HG03442 (cell line): ENCODE measurements around the gene SMAD3.

Experiments used
- ATAC-seq: cut with Tn5 transposase; IDR thresholded peaks from one replicate; pipeline ENCODE4 v1.9.1; 2021; ENCODE audit warnings: mild to moderate bottlenecking, moderate library complexity; ENCODE audit not compliant: unreplicated experiment

SMAD3 gene

DNA sequence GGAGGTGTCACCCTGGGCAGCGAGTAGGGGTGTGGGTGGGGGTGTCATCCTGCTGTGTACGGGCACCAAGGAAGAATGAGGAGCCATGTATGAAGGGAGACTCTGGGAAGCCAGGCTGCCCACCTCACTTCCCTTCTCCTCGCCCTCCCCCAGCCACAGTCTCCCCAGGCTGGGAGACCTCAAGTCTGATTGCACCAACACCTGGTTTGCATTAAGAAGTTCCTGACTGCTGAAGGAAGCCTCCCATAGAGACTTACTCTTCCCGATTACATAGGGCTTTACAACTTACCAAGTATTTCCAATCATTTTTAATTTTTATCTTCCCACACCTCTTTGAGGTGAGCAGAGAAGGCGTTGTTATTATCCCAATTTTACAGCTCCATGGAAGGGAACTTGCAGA lies 29.5 kb upstream of the SMAD3 start:
- no peak for ATAC-seq

DNA sequence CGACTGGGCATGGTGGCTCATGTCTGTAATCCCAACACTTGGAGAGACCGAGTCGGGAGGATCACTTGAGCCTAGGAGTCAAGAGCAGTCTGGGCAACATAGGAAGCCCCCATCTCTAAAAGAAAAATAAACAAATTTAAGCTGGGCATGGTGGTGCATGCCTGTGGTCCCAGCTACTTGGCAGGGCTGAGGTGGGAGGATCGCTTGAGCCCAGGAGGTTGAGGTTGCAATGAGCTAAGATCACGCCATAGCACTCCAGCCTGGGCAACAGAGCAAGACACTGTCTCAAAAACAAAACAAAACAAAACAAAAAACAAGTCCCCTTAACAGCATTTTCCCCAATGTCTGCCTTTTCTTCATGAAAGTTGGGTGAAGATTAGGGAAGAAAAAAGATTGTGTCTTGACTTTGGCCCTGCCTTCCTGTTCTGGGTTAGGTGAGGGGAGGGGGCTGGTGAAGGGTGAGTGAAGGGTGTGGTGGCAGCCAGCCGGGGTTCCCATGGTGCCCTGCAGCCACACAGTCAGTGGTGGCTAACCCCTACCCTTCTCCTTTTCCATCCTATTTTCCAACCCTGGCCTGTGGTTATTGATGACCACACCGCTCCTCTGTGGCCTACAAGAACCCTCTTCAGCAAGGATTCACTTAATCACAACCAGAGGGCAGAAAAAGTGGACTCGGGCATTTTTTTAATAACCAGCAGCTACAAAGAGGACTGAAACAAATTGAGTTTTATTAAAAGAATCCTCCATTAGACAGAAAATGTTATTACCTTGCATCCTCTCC lies 28.4 kb upstream of the SMAD3 start:
- no peak for ATAC-seq

DNA sequence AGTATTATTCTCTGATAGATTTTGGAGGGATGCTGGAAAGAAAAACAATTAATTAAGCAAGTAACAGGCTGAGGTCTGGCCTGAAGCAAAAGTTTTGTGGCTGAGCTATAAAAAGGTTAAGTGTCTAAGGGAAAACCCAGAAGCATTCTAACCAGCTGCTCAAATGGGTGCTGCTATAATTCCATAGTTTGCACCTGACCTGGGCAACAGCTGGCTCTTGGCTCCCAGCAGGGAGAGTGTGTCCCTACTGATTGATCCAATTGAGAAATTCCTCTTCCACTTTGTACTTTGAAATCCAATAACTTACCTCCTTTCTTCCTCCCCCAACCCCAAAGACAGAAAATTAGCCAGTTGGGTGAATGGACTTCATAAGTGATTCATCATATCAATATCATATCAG lies 27.7 kb upstream of the SMAD3 start:
- ATAC-seq, result no peak

DNA sequence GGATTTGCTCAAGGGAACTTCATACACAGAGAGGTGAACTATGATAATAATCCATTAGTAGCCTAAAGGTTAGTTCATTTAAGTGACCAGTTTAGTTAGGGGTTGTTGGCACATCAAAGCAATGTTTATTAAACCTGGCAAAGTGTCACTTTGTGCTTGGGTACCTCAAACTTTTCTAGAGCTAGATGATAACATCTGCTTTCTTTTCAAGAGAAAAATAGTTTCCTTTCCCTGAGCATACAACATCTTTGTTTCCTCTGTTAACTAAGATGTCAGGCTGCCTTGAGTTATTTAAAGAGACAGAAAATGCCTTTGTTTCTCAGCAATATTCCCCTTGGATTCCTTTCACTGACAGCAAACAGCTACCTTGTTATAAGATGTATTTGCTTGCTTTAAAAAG lies 26.7 kb upstream of the SMAD3 start:
- ATAC-seq, result no peak

DNA sequence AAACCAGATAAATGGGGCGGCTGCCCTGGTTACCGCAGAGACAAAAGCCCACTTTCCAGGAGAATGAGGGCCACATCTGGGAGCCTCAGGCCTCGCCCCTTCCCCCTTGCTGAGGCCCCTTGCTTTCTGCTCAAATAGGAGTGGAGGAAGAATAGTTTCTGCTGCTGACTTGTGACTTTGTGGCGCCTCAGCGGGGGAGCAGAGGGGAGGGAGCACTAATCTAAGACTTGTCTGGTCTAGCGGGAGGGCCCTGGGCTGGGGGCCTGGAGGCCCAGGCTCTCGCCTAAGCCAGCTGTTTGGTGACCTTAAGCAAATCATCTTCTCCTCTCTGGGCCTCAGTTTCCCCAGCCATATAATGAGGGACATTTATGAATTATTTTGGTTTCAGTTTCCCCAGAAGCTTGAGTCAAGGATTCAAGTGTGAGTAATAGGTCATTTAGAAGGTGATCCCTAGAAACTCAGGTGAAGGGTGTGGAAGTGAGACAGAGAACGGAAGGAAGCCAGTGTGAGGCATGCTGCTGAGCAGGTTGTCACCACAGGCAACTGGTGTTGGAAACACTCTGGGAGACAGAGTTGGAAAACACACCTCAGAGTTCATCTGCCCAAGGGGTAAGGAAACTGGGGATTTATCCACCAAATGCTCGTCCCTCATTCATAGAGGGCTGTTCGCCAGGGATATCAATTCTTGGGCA lies 25.9 kb upstream of the SMAD3 start:
- no peak for ATAC-seq

DNA sequence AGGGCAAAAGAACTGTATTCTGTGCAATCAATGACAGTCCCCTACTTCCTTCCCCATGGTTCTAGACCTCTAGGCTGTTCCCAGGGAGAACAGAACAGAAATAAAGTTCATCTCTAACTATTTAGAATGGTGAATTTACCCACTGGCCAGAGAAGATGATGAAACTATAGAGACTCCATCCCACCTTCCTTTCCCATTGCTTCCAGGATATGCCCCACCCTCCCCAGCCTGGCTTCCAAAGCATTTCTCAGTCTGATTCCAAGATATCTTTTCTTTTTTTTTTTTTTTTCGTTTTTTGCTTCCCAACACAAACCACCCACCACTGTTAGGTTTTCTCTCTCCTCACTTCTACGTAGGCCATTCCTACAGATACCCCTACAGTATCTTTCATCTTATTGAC lies 25.1 kb upstream of the SMAD3 start:
- no peak for ATAC-seq

DNA sequence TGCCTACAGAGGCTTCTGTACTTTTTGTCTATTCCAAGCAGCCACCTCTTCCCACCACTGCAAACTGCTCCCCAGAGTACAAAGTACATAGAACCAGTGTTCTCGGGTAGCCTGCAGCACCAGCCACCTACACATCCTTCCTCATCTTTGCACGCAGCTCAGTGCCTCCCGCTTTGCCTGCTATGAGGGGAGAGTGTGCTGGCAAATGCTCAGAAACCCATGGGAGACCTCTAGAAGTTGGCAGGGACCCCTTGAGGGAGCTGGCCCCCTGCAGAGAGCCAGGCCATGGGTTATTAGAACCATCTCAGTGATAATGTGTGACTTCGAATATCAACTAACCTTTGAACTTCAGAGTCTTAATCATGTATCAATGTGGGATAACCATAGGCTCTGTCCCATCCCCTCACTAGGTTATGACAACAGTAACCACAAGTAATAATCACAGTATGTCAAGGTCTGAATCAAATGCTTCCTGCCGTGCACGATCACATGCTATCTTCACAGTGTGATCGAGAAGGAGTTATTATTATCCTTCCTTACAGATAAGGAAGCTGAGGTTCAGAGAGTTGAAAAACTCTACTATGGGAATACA lies 22.8 kb upstream of the SMAD3 start:
- ATAC-seq, result no peak

DNA sequence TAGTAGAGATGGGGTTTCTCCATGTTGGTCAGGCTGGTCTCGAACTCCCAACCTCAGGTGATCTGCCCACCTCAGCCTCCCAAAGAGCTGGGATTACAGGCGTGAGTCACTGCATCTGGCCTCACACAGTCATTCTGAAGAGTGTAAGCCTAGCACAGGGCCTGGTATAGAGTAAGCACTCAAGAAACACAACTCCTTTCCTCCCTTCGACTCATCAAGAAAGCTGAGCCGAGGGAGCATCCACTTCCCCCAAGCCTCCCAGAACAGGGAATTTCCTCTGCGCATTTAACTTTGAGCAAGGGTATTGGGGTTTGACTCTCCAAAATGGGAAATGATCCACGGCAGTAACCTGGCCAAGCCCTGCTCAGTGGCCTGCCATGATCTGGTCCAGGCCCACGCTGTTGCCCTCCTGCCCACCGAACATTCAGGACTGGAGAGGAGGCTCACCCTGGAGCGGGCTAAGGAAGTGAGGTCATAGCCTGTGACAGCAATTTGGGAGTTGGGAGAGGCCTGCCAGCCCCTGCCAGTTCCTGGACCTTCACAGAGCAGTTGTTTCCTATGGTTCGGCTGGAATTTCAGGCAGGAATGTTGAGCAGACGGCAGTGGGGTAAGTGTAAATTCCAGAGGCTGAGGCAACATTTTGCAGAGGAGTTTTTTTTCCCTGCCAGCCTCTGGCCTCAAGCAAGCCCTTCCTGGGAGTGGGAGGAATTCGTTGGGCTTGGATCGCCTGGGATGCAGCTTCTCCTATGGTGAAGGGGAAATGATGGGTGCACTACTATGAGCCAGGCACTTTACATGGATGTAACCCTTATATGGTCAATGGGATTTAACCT lies 21.2 kb upstream of the SMAD3 start:
- no peak for ATAC-seq

DNA sequence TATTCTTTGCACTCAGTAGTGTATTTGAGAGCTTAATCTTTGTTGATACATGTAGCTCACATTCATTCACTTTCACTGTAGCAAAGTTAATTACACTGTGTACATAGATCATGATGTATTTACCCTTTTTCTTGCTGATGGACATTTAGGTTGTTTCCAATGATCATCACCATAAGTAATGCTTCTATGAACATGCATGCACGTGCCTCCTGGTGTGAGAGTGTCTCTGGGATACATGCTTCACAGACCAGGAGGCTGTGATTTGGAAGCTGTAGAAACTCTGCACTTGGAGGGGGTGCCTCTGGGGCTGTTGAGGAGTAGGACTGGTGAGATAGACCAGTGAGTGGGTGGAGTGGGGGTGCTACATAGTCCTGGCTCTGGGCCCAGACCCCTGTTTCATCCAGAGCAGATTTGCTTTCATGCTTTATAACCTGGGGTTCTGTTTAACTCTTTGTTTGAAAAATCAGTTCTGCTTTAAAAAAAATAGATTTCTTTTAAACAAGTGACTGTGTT lies 18.2 kb upstream of the SMAD3 start:
- no peak for ATAC-seq

DNA sequence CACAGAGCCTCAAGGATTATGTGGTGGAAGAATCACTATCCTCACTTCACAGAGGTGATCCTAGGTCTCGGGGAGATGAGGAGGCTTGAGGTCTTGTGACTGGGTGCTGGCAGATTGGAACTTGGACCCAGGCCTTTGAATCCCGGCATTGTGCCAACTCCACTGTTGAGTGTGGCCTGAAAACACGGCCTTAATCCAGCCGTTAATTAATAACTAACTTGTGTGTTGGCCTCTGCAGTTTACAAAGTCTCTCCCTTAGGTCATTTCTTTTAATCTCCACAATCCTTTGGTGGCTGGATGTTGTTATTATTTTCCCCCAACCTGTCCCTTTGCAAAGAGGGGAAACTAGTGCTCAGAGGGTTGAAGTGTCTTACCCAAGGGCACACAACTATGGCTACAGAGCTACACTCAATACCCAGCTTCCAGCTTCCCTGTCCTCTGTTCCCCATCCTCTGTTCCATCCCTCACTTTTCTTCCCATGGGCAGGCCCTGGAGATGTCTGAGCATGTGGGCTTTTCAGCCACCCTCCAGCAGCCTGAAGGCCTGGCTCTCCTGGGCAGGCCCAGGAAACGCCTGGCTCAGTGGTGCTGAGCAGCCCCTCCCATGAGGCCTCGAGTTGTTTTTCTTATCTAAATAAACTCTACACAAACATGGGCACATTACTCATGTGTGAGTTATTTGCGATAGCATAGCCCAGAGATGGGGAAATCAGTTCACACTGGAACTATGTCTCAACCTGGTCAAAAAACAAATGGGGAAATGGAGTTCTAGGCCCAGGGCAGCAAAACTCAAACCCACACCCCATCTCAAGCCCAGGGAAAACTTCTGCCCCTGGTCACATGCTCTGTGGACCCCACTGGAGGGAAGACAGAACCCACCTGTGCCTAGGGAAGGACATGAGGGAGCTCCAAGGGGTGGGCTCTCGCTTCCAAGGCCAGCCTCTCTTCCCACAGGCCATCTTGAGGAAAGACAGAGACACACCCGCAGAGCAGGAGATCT lies 16.8 kb upstream of the SMAD3 start:
- ATAC-seq, result no peak

DNA sequence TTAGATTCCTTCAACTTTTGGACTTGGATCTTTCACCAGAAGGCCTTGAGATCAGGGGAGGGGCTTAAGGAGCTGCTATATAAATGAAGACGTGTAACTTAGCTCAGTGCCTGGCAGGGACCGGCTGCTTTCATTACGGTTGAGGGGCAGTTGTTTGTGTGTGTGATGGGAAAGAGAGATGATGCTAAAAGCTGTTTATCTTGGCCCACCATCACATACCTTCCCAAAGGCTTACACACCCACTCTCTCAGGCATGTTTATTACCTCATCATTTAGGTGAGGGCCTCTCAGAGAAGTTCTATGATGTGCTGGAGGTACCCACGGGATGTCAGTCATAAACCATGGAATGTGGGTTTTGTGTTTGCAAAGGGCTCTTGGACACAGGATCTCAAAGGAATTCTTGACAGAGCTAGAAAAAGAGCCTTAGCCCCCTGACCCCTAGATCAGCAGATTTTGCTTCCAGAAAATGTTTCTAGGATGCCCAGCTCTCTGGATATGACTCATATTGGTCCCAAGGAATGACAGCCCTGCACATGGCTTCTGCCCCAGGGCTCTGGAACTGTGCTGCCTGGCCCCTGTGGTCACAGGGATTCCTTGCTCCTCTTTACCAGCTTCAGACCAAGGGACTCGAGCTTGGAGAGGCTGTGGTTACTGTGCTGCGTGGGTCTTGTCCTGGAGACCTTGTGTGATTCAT lies 15.9 kb upstream of the SMAD3 start:
- ATAC-seq, result no peak

DNA sequence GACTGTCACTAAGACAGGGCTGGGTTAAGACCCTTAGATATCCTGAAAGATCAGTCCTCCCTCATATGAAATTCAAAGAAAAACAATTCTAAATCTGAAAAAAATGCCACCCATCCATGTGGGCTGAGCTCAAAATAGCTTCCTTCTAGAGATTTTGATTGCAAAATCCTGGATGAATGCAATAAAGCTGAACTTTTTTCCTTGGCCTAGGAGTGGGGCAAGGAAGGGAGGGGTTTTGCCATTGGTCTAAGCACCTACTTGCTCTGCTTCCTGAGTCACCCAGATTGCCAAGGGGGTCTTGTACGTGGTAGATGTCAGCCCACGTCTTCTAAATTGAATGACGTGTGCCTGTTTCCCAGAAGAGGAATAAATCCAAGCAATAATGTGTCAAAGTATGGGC lies 15.3 kb upstream of the SMAD3 start:
- no peak for ATAC-seq

DNA sequence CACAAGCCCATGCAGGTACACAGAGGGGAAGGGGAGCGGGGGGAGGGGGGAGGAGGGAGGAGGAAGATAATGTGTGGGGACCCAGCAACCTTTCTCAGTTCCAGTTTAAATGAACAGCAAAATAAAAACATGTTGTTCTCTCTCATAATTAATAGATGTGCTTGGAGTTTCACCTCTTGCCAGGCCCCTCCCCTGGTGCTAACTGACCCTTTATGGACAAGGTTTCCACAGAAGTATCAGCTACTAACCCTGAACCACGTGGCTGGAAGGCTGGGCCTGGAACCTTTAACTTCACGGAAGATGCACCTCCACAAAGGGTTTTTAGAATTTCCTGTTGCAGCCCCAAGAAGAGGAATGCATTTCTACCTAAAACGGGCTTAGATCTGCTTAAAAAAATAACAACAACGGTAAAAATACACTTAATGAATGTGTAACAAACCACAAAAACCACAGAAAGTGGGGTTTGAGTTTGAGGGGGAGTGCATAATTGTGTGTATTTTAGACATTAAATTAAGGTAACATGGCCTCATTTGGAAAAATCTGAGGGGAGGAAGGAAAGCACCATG lies 14.8 kb upstream of the SMAD3 start:
- ATAC-seq, result no peak

DNA sequence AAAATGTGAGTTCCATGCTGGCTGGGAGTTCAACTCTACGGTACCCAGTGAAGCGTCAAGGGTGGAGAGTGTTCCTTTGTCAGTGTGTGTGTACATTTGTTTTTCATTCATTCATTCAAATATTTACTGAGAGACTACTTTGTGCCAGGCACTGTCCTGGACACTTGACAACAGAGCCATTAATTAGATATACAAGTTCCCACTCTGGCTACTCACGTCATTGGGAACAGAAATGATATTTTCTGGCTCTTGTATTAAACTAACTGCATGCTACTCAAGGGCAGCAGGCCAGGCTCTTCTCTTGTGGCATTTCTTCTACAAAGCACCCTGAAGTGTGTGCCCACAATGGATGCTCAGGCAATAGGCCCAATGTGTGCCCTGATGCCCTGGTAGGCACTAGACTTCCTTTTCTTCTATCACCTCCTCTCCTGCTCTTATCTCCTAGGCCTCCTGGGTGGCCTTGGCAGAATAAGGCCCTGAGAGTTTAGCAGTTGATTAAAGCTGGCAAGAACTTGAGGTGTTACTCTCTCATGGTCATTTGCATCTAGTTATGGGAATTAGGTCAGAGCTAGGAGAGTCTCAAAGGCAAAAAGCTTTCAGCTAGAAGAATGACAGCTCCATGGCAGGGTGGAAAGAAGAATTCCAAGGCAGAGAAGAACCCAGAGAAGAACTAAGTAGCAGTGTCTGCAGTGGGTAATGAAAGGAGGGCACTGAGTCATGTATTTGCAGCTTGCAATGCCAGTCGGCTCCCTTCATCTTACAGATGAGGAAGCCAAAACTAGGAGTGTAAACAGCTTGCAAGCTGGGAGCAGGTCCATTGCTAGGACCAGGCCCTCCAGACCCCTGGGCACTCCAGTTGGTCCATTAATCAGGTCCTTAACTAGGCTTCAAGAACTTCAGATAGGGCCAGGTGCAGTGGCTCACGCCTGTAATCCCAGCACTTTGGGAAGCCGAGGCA lies 14.0 kb upstream of the SMAD3 start:
- no peak for ATAC-seq

DNA sequence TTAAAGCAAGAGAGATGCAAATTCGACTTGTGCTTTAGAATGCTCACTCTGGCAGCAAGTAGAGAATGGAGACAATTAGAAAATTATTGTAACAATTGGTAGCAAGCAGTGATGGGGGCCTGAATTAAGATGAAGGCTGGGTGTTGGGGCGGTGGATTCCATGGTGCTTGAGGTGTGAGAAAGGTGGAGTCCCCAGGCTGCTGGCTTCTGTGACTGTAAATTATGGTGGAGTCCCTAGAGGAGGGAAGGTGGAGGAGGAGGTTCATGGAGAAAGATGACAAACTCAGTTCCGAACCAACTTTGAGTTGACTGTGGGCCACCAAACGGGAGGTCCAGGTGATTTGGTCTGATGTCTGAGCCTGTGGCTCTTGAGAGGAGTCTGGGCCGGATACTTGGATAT lies 10.7 kb upstream of the SMAD3 start:
- ATAC-seq, result no peak

DNA sequence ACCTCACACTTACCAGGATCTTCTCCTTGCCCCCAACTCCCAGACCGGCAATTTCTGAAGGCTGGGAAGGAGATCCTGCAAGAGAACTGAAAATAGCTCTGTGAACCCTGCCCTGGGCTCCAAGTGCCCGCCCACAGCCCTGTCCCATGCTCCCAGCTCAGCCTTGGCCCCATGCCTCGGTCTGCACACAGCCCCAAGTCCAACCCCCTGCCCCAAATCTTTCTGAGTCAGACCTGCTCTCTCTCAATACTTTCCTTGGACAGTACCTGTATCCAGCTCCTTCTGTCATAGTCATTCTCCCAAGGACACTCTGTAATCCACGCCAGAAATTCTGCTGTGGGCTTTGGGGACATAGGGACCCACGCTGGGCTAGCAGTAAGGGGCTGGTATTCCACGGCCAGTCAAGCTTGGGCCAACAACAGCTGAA lies 6.3 kb upstream of the SMAD3 start:
- ATAC-seq, result no peak

DNA sequence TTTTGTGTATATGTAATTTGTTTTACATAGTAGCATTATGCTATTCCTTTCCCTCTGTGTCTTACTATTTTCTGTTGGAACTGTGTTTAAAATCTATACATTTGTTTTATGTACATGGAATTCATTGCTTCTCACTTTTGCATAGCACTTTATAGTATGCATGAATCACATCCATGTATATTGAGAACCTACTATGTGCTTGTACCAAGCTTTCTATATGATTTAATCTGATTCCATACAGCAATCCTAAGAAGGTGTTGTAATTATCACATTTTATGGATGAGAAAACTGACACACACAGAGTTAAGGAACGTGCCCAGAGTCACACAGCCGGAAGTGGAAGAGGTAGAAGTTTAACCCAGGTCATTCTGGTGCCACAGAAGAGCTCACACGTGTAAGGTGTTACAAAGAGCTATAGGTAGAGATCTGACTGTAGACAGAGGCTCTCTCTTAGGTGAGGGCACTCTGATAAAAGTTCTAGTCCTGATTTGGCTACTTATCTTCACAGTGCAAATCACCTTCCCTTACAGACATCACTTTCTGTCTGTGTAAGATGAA lies 3.5 kb upstream of the SMAD3 start:
- no peak for ATAC-seq
